LNCAP (cell line): Measurements from ENCODE around the gene DNAAF1.
A peak's percentile ranks its signal among the peaks of the same experiment; 100 is the strongest.

ENCODE experiments used
- TF ChIP-seq, protein P1 (sequence below): fragments of 450-650 bp; IDR thresholded peaks from 2 replicates; pipeline ENCODE4 v1.5.1; 2017; ENCODE audit warnings: mild to moderate bottlenecking

Gene DNAAF1

DNA sequence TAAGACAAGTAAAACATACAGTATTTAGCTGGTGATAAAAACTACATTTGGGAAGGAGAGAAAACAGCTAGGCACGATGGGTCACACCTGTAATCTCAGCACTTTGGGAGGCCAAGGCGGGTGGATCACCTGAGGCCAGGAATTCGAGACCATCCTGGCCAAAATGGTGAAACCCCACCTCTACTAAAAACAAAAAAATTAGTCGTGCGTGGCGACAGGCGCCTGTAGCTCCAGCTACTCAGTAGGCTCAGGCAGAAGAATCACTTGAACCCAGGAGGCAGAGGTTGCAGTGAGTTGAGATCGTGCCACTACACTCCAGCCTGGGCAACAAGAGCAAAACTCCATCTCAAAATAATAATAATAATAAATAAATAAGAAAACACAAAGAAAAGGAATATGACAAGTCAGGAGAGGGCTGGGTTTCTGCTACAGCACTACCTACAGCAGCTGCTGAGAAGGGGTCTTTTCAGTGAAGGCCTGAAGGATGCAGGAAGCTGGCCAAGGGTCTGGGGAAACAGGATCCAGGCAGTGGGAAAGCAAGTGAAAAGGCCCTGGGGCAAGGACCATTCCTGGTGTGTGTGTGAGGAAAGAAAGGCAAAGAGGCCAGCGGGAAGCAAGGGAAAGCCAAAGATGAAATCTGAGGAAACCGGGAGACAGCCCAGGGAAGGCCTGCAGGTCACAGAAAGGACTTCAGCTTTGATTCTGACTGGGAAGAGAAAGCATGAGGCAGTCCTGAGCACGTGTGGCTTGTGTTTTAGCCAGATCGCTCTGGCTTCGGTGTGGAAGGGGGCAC, 39.0 kb upstream of the DNAAF1 start:
- TF ChIP-seq, protein P1, sequence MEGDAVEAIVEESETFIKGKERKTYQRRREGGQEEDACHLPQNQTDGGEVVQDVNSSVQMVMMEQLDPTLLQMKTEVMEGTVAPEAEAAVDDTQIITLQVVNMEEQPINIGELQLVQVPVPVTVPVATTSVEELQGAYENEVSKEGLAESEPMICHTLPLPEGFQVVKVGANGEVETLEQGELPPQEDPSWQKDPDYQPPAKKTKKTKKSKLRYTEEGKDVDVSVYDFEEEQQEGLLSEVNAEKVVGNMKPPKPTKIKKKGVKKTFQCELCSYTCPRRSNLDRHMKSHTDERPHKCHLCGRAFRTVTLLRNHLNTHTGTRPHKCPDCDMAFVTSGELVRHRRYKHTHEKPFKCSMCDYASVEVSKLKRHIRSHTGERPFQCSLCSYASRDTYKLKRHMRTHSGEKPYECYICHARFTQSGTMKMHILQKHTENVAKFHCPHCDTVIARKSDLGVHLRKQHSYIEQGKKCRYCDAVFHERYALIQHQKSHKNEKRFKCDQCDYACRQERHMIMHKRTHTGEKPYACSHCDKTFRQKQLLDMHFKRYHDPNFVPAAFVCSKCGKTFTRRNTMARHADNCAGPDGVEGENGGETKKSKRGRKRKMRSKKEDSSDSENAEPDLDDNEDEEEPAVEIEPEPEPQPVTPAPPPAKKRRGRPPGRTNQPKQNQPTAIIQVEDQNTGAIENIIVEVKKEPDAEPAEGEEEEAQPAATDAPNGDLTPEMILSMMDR, result no peak

DNA sequence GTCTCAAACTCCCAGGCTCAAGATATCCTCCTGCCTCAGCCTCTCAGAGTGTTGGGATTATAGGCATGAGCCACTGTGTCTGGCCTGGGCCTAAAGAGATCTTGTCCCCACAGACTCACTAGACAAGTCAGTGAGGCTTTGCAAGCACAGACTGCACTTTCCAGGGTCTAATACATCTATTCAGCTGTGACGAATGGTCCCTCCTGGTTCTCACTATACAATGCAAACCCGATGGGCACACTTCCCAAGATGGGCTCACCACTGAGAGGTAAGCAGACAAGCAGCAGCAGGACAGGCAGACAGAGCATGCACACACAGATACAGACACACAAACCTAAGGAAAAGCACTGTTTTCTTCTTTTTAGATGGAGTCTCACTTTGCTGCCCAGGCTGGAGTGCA, 37.2 kb upstream of the DNAAF1 start:
- TF ChIP-seq, protein P1, result no peak

DNA sequence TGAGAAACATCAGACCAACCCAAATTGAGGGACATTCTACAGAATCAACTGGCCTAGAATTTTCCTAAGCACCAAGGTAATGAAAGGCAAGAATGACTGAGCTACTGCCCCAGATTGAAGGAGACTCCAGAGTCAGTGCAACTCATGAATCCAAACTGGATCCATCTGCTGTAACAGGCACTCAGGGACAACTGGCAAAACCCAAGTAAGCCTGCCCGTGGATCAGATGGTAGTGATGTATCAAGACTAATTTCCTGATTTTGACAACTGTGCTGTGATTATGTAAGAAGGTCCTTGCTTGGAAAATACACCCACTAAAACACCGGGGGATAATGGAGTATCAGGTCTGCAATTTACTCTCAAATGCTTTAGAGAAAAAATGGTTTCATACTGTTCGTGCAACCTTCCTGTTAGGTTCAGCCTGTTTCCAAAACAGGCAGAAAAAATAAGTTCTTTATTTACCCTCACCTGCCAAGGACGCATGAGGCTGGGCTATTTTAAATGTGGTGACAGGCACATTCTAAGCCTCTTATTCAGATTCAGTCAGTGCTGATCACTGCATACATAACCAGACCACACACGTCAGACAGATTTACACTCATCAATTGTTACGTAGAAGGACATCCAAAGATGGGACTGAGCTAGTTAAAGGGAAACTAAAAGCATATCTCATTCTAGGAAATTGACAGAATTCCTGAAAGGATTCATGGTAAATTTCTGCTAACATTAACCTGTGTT, 35.3 kb upstream of the DNAAF1 start:
- TF ChIP-seq, protein P1, result no peak

DNA sequence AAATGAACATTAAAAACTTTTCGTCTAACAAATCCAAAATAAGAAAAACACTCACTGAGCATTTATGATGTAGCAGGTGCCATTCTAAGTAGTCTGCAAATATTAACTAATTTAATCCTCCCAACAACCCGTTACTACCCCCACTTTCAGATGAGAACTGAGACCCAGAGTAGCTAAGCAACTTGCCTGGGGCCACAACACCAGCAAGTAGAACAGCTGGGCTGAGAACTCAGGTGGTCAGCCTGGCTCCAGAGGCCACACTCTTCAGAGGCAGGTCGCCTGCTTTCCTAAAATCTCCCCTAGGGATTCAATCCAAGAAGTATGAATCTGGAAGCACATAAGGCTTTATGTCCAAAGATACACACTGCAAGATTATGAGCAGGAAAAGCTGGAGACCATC, 34.6 kb upstream of the DNAAF1 start:
- TF ChIP-seq, protein P1, result no peak

DNA sequence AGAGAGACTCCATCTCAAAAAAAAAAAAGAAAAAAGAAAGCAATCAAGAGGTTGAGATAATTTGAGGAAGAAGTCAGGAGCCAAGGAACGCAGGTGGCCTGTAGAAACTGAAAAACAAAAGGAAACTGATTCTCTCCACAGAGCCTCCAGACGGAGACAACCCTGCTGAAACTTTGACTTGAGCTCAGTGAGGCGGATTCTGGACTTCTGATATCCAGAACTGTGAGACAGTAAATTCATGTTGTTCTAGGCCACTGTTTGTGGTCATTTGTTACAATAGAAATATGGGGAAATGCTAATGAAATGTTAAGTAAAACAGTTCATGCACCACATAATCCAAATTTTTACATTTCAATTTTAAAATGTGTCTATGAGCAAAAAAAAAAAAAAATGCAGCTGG, 33.6 kb upstream of the DNAAF1 start:
- TF ChIP-seq, protein P1, result no peak

DNA sequence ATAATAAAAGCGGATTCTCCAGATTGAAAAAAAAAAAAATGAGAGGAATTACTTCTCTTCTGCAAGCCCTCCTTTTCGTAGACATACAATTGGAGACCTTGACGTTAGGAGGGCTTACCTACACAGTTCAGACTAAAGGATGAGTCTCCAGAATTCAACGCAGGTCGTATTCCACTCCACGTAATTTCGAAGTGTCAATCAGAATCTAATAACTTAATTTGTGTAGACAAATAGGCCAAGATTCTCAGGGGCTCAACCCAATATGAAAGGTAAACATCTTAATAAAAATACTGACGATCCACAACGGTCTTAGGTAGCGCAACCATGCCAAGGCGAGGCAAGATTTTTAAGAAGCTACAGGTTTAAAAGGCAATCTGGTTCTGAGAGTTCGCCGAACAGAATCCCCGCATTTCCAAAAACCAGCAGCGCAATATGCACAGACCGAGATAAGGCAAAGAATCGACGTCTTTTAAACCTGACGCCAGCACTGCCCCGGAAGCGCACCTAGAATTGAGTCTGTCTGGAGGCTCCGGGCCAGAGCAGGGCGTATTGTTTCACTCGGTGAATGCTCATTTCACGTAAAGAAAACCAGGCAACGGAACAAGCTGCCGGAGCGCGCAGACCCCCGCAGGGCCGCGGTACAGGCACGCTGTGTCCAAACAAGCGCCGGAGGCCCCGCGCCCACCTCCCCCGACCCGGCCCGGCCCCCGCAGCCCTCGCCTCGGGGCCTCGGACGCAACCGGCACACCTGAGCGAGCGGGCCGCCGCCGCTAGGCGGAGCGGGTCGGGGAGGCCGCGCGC, 29.0 kb upstream of the DNAAF1 start:
- TF ChIP-seq, protein P1, result no peak; the same call in 1 of the 2 replicates

DNA sequence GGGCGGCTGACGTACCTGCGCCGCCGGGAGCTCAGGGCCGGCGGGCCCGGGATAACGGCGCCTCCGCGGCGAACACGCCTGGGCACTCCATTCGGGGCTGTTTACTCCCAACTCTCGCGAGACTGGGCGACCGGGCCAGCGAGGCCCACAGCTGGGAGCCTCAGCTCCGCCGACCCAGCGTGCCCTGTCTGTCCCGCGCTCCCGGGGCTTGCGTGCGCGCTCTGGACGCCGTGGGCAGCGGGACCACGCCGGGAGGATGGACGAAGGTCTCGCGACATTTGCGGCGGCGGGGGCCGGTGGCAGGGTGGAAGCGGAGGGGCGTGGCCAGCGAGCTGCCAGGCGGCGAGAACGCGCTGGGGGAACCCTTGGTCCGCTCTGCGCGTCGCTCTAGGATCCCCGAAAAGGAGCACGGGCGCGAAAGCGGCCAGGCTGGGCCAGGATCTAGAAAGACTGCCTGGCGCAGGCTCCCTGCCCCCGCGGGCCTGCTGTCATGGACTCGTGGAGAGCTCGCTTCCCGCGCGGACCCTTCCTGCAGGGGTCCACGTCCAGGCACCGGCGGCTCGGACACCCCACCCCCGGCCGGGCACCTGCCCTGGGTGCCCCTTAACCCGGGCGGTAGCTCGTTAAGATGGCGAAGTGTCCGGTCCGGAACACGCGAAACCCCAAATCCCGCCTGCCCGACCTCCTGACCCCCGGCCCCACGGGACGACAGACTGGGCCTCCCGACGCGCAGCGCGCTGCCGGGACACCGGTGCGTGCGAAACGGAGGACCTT, 28.2 kb upstream of the DNAAF1 start, which contains the start of gene MBTPS1:
Gene MBTPS1 (minus strand): TSS at position 223 of the 774 bp plus-strand sequence. CDS start 15,159 bp downstream, outside the sequence.
- TF ChIP-seq, protein P1, result 0 out of 2 replicates have a peak, but pooled peaks have one; percentile 3
